Measurements from ENCODE around the gene SPATA6L. TPM values are rescaled to one million over a fixed set of nuclear protein-coding genes. Genes with fewer than 3 reads are reported as not detected.

Gene SPATA6L
- total RNA-seq, 1 experiment from 2014 or later = 0.57 TPM

DNA sequence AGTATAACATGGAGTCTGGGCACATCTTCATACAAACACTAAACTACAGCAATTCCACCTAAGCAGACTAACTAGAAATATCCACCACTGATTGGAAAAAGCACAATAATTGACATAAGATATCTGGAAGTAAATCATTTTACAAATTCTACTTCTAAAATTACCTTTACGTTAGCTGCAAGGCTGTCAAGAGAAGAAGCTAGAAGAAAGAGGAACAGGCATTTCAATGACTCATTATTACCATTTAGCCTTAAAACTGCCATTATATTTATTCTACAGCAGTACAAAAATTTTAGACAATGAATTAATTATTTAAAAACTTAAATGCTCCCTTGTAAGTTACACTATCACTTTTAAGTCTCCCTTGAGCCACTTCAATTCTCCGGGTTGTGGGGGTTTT, 47.6 kb downstream of the SPATA6L start:
- intact Hi-C loops (cut with micrococcal nuclease) = no loop called here
- RAD21 ChIA-PET (ENCODE audit: low non-redundant PET in 1 of 2, low total read pairs in 2 of 2, uncharacterized antibody in 2 of 2, unreplicated experiment in 2 of 2) = no interaction called here

More for the DNA sequence above, 47.6 kb downstream of the SPATA6L start:
- H3K9me3 ChIP-seq (ENCODE audit: control insufficient read depth in 1 of 2, insufficient read depth in 1 of 2, low read depth in 1 of 2, low read length in 2 of 2) = no peaks in the 10 kb centered on the region
- no peaks in the 10 kb centered on the region for H3K9me2 ChIP-seq (ENCODE audit: insufficient read depth)
- H3K4me3 ChIP-seq (replicated peaks in 1 of 2; ENCODE audit: low read depth in 1 of 2, low read length in 2 of 2) = no peak overlapping the region
- peaks cover 0 to 2% of the 10 kb centered on the region in 2 experiments; a peak in 1 of 4 replicates for H3K4me1 ChIP-seq (ENCODE audit: control insufficient read depth in 1 of 2, insufficient read depth in 2 of 2, low read length in 2 of 2)
- no peaks in the 10 kb centered on the region for H3K27me3 ChIP-seq (ENCODE audit: insufficient read depth, low read length)
- no peak overlapping the region for H3K9ac ChIP-seq (ENCODE audit: low read length)
- H4K20me1 ChIP-seq (ENCODE audit: insufficient read depth) = no peaks in the 10 kb centered on the region
- no peaks in the 10 kb centered on the region for H3K79me2 ChIP-seq (ENCODE audit: insufficient read depth, low read length)
- TF ChIP-seq EZH2phosphoT487 (IDR thresholded peaks at IDR 0.05; ENCODE audit: borderline replicate concordance) (no peak), POLR2AphosphoS5 (IDR thresholded peaks at IDR 0.05; ENCODE audit: low read depth, low read length) (no peak), ELF1 (IDR thresholded peaks at IDR 0.05; ENCODE audit: borderline replicate concordance, low read depth) (no peak), EZH2 (IDR thresholded peaks at IDR 0.05) (no peak), JUND (IDR thresholded peaks at IDR 0.05) (no peak), SRF (IDR thresholded peaks at IDR 0.05; ENCODE audit: low read depth) (no peak), CBX3 (IDR thresholded peaks at IDR 0.05; ENCODE audit: low read depth) (no peak), ZFX (IDR thresholded peaks at IDR 0.05) (no peak), EGR1 (IDR thresholded peaks at IDR 0.05; ENCODE audit: low read depth) (no peak)
- TF ChIP-seq, protein P1, sequence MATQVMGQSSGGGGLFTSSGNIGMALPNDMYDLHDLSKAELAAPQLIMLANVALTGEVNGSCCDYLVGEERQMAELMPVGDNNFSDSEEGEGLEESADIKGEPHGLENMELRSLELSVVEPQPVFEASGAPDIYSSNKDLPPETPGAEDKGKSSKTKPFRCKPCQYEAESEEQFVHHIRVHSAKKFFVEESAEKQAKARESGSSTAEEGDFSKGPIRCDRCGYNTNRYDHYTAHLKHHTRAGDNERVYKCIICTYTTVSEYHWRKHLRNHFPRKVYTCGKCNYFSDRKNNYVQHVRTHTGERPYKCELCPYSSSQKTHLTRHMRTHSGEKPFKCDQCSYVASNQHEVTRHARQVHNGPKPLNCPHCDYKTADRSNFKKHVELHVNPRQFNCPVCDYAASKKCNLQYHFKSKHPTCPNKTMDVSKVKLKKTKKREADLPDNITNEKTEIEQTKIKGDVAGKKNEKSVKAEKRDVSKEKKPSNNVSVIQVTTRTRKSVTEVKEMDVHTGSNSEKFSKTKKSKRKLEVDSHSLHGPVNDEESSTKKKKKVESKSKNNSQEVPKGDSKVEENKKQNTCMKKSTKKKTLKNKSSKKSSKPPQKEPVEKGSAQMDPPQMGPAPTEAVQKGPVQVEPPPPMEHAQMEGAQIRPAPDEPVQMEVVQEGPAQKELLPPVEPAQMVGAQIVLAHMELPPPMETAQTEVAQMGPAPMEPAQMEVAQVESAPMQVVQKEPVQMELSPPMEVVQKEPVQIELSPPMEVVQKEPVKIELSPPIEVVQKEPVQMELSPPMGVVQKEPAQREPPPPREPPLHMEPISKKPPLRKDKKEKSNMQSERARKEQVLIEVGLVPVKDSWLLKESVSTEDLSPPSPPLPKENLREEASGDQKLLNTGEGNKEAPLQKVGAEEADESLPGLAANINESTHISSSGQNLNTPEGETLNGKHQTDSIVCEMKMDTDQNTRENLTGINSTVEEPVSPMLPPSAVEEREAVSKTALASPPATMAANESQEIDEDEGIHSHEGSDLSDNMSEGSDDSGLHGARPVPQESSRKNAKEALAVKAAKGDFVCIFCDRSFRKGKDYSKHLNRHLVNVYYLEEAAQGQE (IDR thresholded peaks at IDR 0.05; ENCODE audit: low read depth) = no peak
- TF ChIP-seq, protein P2, sequence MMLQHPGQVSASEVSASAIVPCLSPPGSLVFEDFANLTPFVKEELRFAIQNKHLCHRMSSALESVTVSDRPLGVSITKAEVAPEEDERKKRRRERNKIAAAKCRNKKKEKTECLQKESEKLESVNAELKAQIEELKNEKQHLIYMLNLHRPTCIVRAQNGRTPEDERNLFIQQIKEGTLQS (IDR thresholded peaks at IDR 0.05) = no peak
- H2AFZ ChIP-seq (ENCODE audit: low read depth, low read length, poor library complexity, severe bottlenecking) = no peak overlapping the region
- H3K27ac ChIP-seq (ENCODE audit: low read depth, low read length) = no peak overlapping the region
- DNase-seq (ENCODE audit: low read depth, low spot score) = no peak
- H3K4me2 ChIP-seq (ENCODE audit: low read length) = no peak overlapping the region
- POLR2A ChIA-PET = no interaction called here
- CTCF ChIA-PET = no interaction called here
- no TSS peak for BruUV-seq (replicated peaks)
- H3K36me3 ChIP-seq (ENCODE audit: control insufficient read depth in 1 of 2, insufficient read depth in 2 of 2, low read length in 2 of 2) = no peaks in the 10 kb centered on the region
- ATAC-seq = no peak

All from HCT116 (cell line).